ENCODE measurements around the gene CCDC8. TPM values are rescaled to one million over a fixed set of nuclear protein-coding genes. Genes with fewer than 3 reads are reported as not detected.
"Not testable (repeated sequence)": the region's sequence is repeated elsewhere in the genome, so short reads cannot be mapped to it uniquely, and the experiment has no call there.

Gene CCDC8
- total RNA-seq, 2 experiments from 2014 or later, result not detected

GRCh38 chr19:46410205-46411087, 2.9 kb downstream of the CCDC8 start:
- CTCF ChIA-PET, result interaction anchor here (0.7 to 0.8 kb wide), 5 partner anchors 8 to 78 kb away, joined by 3 read pairs; no protein-coding TSS in a partner anchor
- POLR2A ChIA-PET, result interaction anchor here (0.6 kb wide), 2 partner anchors 70 to 114 kb away, joined by 3 read pairs; no protein-coding TSS in a partner anchor
- H3K27ac Mint-ChIP-seq, result no peak overlapping the region
- H3K4me1 Mint-ChIP-seq (ENCODE audit: low read depth), result peaks cover 3% of the 10 kb centered on the region
- no peaks in the 10 kb centered on the region for H3K9me3 Mint-ChIP-seq
- intact Hi-C loops (cut with micrococcal nuclease), result no loop called here
- peaks cover 69% of the 10 kb centered on the region for H3K27me3 Mint-ChIP-seq
- H3K4me3 Mint-ChIP-seq, result no peak overlapping the region
- DNase-seq, result no peak
- H3K36me3 Mint-ChIP-seq, result no peaks in the 10 kb centered on the region

GRCh38 chr19:46409191-46409590, 4.2 kb downstream of the CCDC8 start:
- intact Hi-C loops (cut with micrococcal nuclease), result no loop called here

DNA sequence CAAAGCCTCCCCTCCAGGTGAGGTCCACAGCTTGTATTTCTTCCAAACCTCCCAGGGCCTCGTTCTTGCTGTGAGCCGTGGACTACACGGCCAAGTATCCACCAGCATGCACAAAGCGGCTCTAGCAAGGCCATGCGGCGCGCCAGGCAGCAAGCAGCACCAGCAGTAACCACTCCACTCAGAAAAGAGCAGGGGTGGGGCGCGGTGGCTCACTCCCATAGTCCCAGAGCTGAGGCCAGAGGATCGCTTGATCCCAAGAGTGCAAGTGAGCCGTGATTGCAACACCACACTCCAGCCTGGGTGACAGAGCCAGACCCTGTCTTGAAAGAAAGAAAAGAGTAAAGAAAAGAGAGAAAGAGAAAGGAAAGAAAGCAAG, 4.7 kb downstream of the CCDC8 start:
- intact Hi-C loops (cut with micrococcal nuclease), result no loop called here
- ChIA-PET POLR2A (no interaction called here), CTCF (interaction anchor here (0.6 kb wide), 1 partner anchor 28 kb away, joined by 3 read pairs; no protein-coding TSS in a partner anchor)
- H3K4me1 Mint-ChIP-seq (ENCODE audit: low read depth), result peaks cover 14% of the 10 kb centered on the region
- H3K27ac Mint-ChIP-seq, result no peak overlapping the region
- H3K9me3 Mint-ChIP-seq, result no peaks in the 10 kb centered on the region
- H3K4me3 Mint-ChIP-seq, result no peak overlapping the region
- DNase-seq, result no peak
- peaks cover 71% of the 10 kb centered on the region for H3K27me3 Mint-ChIP-seq
- no peaks in the 10 kb centered on the region for H3K36me3 Mint-ChIP-seq

More at GRCh38 chr19:46409191-46409590, 4.2 kb downstream of the CCDC8 start:
- POLR2A ChIA-PET, result no interaction called here
- no peak overlapping the region for H3K27ac Mint-ChIP-seq
- H3K27me3 Mint-ChIP-seq, result peaks cover 71% of the 10 kb centered on the region
- CTCF ChIA-PET, result no interaction called here
- H3K4me3 Mint-ChIP-seq, result no peak overlapping the region
- DNase-seq, result no peak
- H3K36me3 Mint-ChIP-seq, result no peaks in the 10 kb centered on the region
- no peaks in the 10 kb centered on the region for H3K9me3 Mint-ChIP-seq
- peaks cover 9% of the 10 kb centered on the region for H3K4me1 Mint-ChIP-seq (ENCODE audit: low read depth)

DNA sequence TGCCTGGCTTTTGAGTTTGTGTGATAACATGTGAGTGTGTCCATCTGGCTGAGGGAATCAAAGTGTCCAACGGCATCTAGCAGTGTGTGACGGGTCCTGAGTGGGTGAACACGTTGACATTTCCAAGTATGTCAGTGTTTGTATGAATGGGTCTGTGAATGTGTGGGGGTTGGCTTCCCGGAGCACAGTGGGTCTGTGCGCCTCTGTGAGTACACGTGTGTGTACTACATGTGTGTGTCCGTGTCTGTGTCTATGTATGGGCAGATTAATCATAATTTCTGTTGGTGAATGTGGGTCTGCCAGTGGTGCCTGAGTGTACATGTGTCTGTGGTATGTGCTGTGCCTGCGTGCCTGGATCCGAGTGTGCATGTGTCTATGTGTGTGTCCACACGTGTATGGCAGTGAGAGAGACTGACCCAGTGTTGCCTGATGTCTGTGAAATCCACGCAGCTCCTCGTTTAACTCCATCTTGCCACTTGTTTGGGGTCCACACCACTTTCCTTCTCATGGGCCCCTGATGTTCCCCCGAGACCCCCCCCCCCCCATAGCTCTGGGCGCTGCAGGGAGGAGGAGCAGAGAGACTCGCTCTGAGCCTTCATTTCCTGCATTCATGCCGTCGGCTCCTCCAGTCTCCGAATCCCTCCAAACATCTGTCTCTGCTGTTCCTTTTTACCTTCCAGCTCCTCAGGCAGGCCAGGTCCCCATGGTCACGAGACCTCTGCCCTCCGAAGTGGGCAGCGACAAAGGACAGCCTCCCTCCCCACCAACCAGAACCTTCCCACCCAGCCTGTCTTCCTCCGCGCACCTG, 5.3 kb downstream of the CCDC8 start:
- Mint-ChIP-seq H3K27me3 (peaks cover 70% of the 10 kb centered on the region), H3K4me1 (ENCODE audit: low read depth) (peaks cover 16% of the 10 kb centered on the region), H3K36me3 (no peaks in the 10 kb centered on the region), H3K27ac (no peak overlapping the region), H3K9me3 (no peaks in the 10 kb centered on the region), H3K4me3 (no peak overlapping the region)
- POLR2A ChIA-PET, result no interaction called here
- intact Hi-C loops (cut with micrococcal nuclease), result no loop called here
- DNase-seq, result no peak
- CTCF ChIA-PET, result interaction anchor here (0.6 to 1.3 kb wide), 2 partner anchors 27 to 80 kb away, joined by 3 to 4 read pairs; no protein-coding TSS in a partner anchor

DNA sequence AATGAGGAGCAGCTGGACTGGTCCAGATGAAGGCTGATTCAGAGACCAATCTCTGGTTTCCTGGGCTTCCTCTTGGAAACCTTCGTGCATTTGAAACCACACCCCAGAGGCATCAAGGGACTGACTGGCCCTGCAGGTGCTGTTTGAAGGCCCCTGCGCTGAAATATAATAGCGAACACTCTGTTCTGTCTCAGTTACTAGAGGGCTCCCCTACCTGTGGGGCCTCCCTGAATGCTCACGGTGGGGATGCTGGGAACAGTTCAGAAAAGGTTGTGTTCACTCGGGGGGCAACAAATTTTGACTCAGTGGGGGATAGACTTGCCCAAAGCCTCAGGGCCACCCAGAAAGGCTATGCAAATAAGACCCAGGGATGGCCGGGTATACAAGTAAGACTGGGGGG, 6.4 kb downstream of the CCDC8 start:
- Mint-ChIP-seq H3K36me3 (no peaks in the 10 kb centered on the region), H3K27me3 (peaks cover 69% of the 10 kb centered on the region), H3K9me3 (no peaks in the 10 kb centered on the region), H3K4me1 (ENCODE audit: low read depth) (peaks cover 15% of the 10 kb centered on the region), H3K4me3 (no peak overlapping the region), H3K27ac (no peak overlapping the region)
- ChIA-PET CTCF (interaction anchor here (1.3 to 2.0 kb wide), 2 partner anchors 11 to 81 kb away, joined by 4 to 12 read pairs; no protein-coding TSS in a partner anchor), POLR2A (no interaction called here)
- intact Hi-C loops (cut with micrococcal nuclease), result no loop called here
- DNase-seq, result no peak

DNA sequence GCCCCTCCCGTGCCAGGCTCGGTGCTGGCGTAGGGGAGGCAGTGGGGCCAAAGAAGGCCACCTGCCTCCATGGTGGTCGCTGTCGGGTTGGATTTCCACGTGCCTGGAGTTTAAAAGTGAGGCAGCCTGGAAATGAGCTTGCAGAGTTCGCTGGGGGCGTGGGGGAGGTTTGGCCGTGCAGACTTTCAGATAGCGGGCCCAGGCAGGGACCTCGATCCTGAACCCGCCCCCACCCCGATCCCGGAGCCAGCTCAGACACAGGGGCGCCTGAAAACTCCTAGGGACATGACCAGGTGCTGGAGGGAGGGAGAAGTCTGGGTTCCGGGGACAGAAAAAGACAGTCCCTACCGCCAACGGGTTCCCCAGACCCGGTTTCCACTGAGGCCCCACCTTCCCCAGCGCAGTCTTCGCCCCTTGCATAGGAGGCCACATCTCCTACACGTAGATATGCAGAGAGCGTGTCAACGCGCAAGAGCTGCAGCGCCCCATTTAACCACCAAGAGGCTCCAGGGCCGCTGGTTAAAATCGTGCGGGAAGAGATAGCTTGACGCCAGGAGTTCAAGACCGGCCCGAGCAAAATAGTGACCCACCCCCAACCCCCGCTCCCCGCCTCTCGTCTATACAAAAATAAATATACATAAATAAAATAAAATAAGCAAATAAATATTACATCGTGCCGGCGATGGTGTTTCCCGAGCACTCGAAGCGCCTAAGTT, 8.5 kb downstream of the CCDC8 start:
- CTCF ChIA-PET, result interaction anchor here (1.0 to 5.8 kb wide), 7 partner anchors 8 to 376 kb away, joined by 3 to 59 read pairs (median 3); no protein-coding TSS in a partner anchor
- Mint-ChIP-seq H3K4me1 (ENCODE audit: low read depth) (peaks cover 15% of the 10 kb centered on the region), H3K36me3 (no peaks in the 10 kb centered on the region), H3K9me3 (no peaks in the 10 kb centered on the region), H3K4me3 (no peak overlapping the region), H3K27me3 (peaks cover 59% of the 10 kb centered on the region), H3K27ac (no peak overlapping the region)
- POLR2A ChIA-PET, result no interaction called here
- intact Hi-C loops (cut with micrococcal nuclease), result no loop called here
- peak; percentile 30 for DNase-seq

- peaks cover 15% of the 10 kb centered on the region for H3K4me1 Mint-ChIP-seq (ENCODE audit: low read depth)
- H3K4me3 Mint-ChIP-seq, result no peak overlapping the region
- H3K27ac Mint-ChIP-seq, result no peak overlapping the region
- no peaks in the 10 kb centered on the region for H3K36me3 Mint-ChIP-seq
- peaks cover 56% of the 10 kb centered on the region for H3K27me3 Mint-ChIP-seq
- no peaks in the 10 kb centered on the region for H3K9me3 Mint-ChIP-seq
- CTCF ChIA-PET, result interaction anchor here (0.6 to 5.8 kb wide), 7 partner anchors 28 to 107 kb away, joined by 3 to 59 read pairs (median 4); no protein-coding TSS in a partner anchor
- POLR2A ChIA-PET, result interaction anchor here (0.6 kb wide), 1 partner anchor 257 kb away, joined by 3 read pairs; the partner anchor contains the start of gene DACT3
- no peak for DNase-seq
- intact Hi-C loops (cut with micrococcal nuclease), result no loop called here
Observed at GRCh38 chr19:46404055-46404752, 9.2 kb downstream of the CCDC8 start.

GRCh38 chr19:46402725-46403124, 10.6 kb downstream of the CCDC8 start:
- H3K27me3 Mint-ChIP-seq, result peaks cover 47% of the 10 kb centered on the region
- H3K9me3 Mint-ChIP-seq, result no peaks in the 10 kb centered on the region
- peaks cover 15% of the 10 kb centered on the region for H3K4me1 Mint-ChIP-seq (ENCODE audit: low read depth)
- H3K36me3 Mint-ChIP-seq, result no peaks in the 10 kb centered on the region
- H3K4me3 Mint-ChIP-seq, result no peak overlapping the region
- CTCF ChIA-PET, result interaction anchor here (0.8 to 5.8 kb wide), 17 partner anchors 8 to 141 kb away, joined by 3 to 59 read pairs (median 4); no protein-coding TSS in a partner anchor
- POLR2A ChIA-PET, result no interaction called here
- H3K27ac Mint-ChIP-seq, result no peak overlapping the region
- DNase-seq, result no peak
- intact Hi-C loops (cut with micrococcal nuclease), result loop anchor here (1.0 kb wide), 1 partner anchor 86 kb away; no protein-coding TSS in a partner anchor

DNA sequence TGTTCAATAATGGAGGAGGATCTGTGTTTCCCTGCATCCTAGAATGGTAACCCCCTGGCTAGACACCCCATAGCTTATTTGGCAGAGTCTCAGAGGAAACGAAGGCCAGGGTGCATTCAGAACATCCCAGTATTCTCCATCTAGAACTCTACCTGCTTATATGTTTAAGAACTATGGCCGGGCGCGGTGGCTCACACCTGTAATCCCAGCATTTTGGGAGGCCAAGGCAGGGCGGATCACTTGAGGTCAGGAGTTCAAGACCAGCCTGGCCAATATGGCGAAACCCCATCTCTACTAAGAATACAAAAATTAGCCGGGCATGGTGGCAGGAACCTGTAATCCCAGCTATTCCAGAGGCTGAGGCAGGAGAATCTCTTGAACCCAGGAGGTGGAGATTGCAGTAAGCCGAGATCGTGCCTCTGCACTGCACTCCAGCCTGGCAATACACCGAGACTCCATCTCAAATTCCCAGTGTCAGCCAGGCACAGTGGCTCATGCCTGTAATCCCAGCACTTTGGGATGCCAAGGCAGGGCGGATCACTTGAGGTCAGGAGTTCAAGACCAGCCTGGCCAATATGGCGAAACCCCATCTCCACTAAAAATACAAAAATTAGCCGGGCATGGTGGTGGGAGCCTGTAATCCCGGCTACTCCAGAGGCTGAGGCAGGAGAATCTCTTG, 15.4 kb downstream of the CCDC8 start:
- CTCF ChIA-PET, result interaction anchor here (0.8 to 1.2 kb wide), 4 partner anchors 90 to 116 kb away, joined by 3 to 9 read pairs (median 4); no protein-coding TSS in a partner anchor
- H3K9me3 Mint-ChIP-seq; intact Hi-C loops (cut with micrococcal nuclease): not testable (repeated sequence)

DNA sequence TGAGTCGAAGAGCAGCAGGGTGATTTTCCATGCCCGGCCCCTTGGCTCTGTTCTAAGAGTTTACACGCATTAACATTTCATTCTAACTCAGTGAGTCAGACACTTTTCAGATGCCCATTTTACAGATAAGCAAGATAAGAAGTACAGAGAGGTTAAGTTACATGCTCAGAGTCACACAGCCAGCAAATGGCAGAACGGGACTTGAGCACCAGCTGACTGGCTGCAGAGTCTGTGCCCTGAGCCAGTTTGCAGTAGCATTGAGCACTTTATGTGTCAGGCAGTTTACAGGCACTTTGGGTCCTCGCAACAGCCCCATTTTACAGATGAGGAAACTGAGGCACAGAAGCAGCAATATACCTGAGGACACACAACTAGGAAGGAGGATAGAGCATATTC, 19.0 kb downstream of the CCDC8 start:
- Mint-ChIP-seq H3K36me3 (peaks cover 5% of the 10 kb centered on the region), H3K9me3 (peaks cover under 1% of the 10 kb centered on the region), H3K4me3 (no peak overlapping the region), H3K4me1 (ENCODE audit: low read depth) (peaks cover 2% of the 10 kb centered on the region), H3K27me3 (peaks cover 6% of the 10 kb centered on the region), H3K27ac (no peak overlapping the region)
- ChIA-PET POLR2A (no interaction called here), CTCF (interaction anchor here (0.7 to 2.8 kb wide), 9 partner anchors 8 to 122 kb away, joined by 3 to 30 read pairs (median 11); no protein-coding TSS in a partner anchor)
- intact Hi-C loops (cut with micrococcal nuclease), result no loop called here
- DNase-seq, result no peak

More for the DNA sequence above, 15.4 kb downstream of the CCDC8 start:
- DNase-seq; POLR2A ChIA-PET; H3K4me1 Mint-ChIP-seq (ENCODE audit: low read depth); H3K36me3 Mint-ChIP-seq; H3K4me3 Mint-ChIP-seq; H3K27ac Mint-ChIP-seq: not testable (repeated sequence)
- peaks cover 17% of the 10 kb centered on the region for H3K27me3 Mint-ChIP-seq

All from activated CD4-positive, alpha-beta memory T cell treated with anti-CD3 and anti-CD28 coated beads for 36 hours (primary cell).